ENCODE measurements around the gene SMARCA5. TPM values are rescaled to one million over a fixed set of nuclear protein-coding genes. Genes with fewer than 3 reads are reported as not detected.

SMARCA5 gene
- total and polyA plus RNA-seq, 7 experiments from 2014 or later = 24.2 to 58.2 (median 49.3) TPM

DNA sequence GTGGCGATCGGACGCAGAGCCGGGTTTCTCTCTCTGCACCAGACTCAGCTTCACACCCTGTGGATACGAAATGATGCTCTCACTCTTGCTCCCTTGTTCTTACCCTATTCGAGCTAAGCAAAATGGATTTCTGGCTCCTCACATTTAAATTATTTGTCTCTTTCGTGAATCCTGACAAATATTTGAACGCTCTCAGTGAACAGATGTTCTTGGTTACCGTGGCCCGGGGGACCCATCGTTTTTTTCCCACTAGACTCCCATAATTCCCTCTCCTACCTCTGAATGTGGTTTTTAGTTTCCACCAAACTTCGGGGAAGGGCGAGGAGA is 630 bp downstream of the SMARCA5 start:
- ATAC-seq (no peak), DNase-seq (no peak)
- H3K4me1 Mint-ChIP-seq = peaks cover 28 to 60% (median 43%) of the 10 kb centered on the region in 7 donors
- H3K9me3 Mint-ChIP-seq = peaks cover 0 to 5% (median 0%) of the 10 kb centered on the region in 11 donors
- H3K27ac Mint-ChIP-seq = peak overlapping the region; percentile 97 to 100 (median 100)
- peaks cover 0 to 14% (median 10%) of the 10 kb centered on the region in 5 donors for H3K36me3 Mint-ChIP-seq
- peaks cover 0 to 14% (median 0%) of the 10 kb centered on the region in 3 experiments for H3K36me3 ChIP-seq (ENCODE audit: control insufficient read depth in 2 of 3, insufficient read depth in 3 of 3, low read length in 3 of 3)
- CTCF ChIA-PET = interaction anchor here (0.6 to 0.7 kb wide), 2 partner anchors 34 to 45 kb away, joined by 3 read pairs; no protein-coding TSS in a partner anchor
- peak overlapping the region; percentile 93 to 100 (median 98) for H3K4me3 Mint-ChIP-seq
- peak overlapping the region; percentile 98 for H3K27ac ChIP-seq (ENCODE audit: low read depth, low read length)
- peaks cover 20 to 36% of the 10 kb centered on the region in 2 donors for H3K4me1 ChIP-seq (ENCODE audit: control insufficient read depth in 2 of 2, insufficient read depth in 2 of 2, low read length in 2 of 2)
- POLR2A ChIA-PET = interaction anchor here (1.0 to 1.9 kb wide), 6 partner anchors 9 to 45 kb away, joined by 3 to 7 read pairs (median 4); no protein-coding TSS in a partner anchor
- peaks cover 0 to 24% (median 0%) of the 10 kb centered on the region in 5 donors for H3K27me3 Mint-ChIP-seq
- H3K4me3 ChIP-seq (ENCODE audit: low read length) = peak overlapping the region; percentile 91
- no peaks in the 10 kb centered on the region for H3K9me3 ChIP-seq (ENCODE audit: control insufficient read depth in 2 of 3, low read length in 3 of 3)
- intact Hi-C loops (cut with micrococcal nuclease) = loop anchor here (1.0 to 10.0 kb wide), 5 partner anchors 669 to 1584 kb away; partner anchors contain the start of genes ABCE1 (in 1 of the 2), ANAPC10 (in 1 of the 2) and INPP4B (in 1 of the 2)
- H3K27me3 ChIP-seq (ENCODE audit: control insufficient read depth in 2 of 2, insufficient read depth in 2 of 2, low read length in 2 of 2) = no peaks in the 10 kb centered on the region

DNA sequence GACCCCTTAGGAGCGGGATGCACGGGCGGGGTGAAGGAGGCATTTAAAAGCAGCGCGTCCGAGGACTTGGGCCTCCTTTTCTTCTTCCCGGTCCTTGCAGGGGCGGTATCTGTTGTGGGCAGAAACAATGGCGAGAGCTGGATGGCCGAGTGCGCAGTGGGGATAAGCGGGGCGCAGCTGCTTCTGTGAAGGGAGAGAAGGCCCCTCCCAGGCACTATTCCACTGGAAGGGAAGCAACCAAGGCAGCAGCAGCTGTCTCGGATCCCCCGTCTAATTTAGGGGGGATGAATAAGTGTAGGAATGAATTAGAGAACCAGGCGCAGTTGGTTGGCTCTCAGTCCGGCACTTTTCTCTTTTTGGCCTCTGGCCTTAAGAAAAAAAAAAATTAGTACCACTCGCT is 995 bp downstream of the SMARCA5 start:
- ChIA-PET POLR2A (interaction anchor here (0.6 to 1.9 kb wide), 6 partner anchors 8 to 1147 kb away, joined by 3 to 7 read pairs (median 4); no protein-coding TSS in a partner anchor), CTCF (interaction anchor here (0.6 to 1.3 kb wide), 3 partner anchors 35 to 45 kb away, joined by 3 read pairs; no protein-coding TSS in a partner anchor)
- Mint-ChIP-seq H3K9me3 (peaks cover 0 to 5% (median 0%) of the 10 kb centered on the region in 11 donors), H3K27ac (peak overlapping the region; percentile 97 to 100 (median 100)), H3K4me3 (peak overlapping the region; percentile 93 to 100 (median 98)), H3K36me3 (peaks cover 3 to 18% (median 13%) of the 10 kb centered on the region in 5 donors), H3K27me3 (peaks cover 0 to 20% (median 0%) of the 10 kb centered on the region in 5 donors), H3K4me1 (peaks cover 32 to 63% (median 46%) of the 10 kb centered on the region in 7 donors)
- H3K4me3 ChIP-seq (ENCODE audit: low read length) = peak overlapping the region; percentile 91
- no peaks in the 10 kb centered on the region for H3K27me3 ChIP-seq (ENCODE audit: control insufficient read depth in 2 of 2, insufficient read depth in 2 of 2, low read length in 2 of 2)
- peaks cover 20 to 39% of the 10 kb centered on the region in 2 donors for H3K4me1 ChIP-seq (ENCODE audit: control insufficient read depth in 2 of 2, insufficient read depth in 2 of 2, low read length in 2 of 2)
- peaks cover 0 to 15% (median 0%) of the 10 kb centered on the region in 3 experiments for H3K36me3 ChIP-seq (ENCODE audit: control insufficient read depth in 2 of 3, insufficient read depth in 3 of 3, low read length in 3 of 3)
- ATAC-seq (no peak), DNase-seq (peak in 5 of 9 donors; percentile 6 to 38 (median 8))
- intact Hi-C loops (cut with micrococcal nuclease) = loop anchor here (1.0 to 10.0 kb wide), 5 partner anchors 670 to 1584 kb away; partner anchors contain the start of genes ABCE1 (in 1 of the 2), ANAPC10 (in 1 of the 2) and INPP4B (in 1 of the 2)
- peak overlapping the region; percentile 98 for H3K27ac ChIP-seq (ENCODE audit: low read depth, low read length)
- H3K9me3 ChIP-seq (ENCODE audit: control insufficient read depth in 2 of 3, low read length in 3 of 3) = no peaks in the 10 kb centered on the region

DNA sequence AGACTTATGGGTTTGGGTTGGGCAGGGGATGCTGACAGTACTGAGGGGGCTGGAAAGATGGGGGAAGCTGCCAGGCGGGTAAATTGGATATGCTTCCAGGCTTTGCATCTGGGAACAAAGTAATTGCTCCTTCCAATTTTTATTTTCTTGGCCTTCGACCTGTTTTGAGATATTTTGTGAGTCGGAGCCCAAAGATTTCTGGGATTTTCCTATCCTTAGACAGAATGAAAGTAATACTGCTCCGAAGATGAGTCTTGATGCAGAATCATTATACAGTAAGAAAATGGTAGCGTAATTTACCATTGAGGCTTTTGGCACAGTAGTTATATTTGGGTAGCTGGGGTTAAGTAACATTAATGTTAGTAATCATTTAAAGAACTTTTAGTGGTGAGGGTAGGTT is 1.4 kb downstream of the SMARCA5 start:
- peaks cover 3 to 22% (median 13%) of the 10 kb centered on the region in 5 donors for H3K36me3 Mint-ChIP-seq
- Histone ChIP-seq H3K4me1 (ENCODE audit: control insufficient read depth in 2 of 2, insufficient read depth in 2 of 2, low read length in 2 of 2) (peaks cover 20 to 43% of the 10 kb centered on the region in 2 donors), H3K9me3 (ENCODE audit: control insufficient read depth in 2 of 3, low read length in 3 of 3) (no peaks in the 10 kb centered on the region), H3K27ac (ENCODE audit: low read depth, low read length) (peak overlapping the region; percentile 98), H3K4me3 (ENCODE audit: low read length) (peak overlapping the region; percentile 91), H3K27me3 (ENCODE audit: control insufficient read depth in 2 of 2, insufficient read depth in 2 of 2, low read length in 2 of 2) (no peaks in the 10 kb centered on the region), H3K36me3 (ENCODE audit: control insufficient read depth in 2 of 3, insufficient read depth in 3 of 3, low read length in 3 of 3) (peaks cover 0 to 19% (median 0%) of the 10 kb centered on the region in 3 experiments)
- H3K4me1 Mint-ChIP-seq = peaks cover 36 to 67% (median 50%) of the 10 kb centered on the region in 7 donors
- peak overlapping the region; percentile 93 to 100 (median 98) for H3K4me3 Mint-ChIP-seq
- peaks cover 0 to 5% (median 0%) of the 10 kb centered on the region in 11 donors for H3K9me3 Mint-ChIP-seq
- DNase-seq = no peak
- H3K27me3 Mint-ChIP-seq = peaks cover 0 to 16% (median 0%) of the 10 kb centered on the region in 5 donors
- ChIA-PET CTCF (interaction anchor here (0.7 to 1.3 kb wide), 2 partner anchors 35 to 44 kb away, joined by 3 read pairs; no protein-coding TSS in a partner anchor), POLR2A (interaction anchor here (0.6 to 1.5 kb wide), 2 partner anchors 41 to 1148 kb away, joined by 3 read pairs; no protein-coding TSS in a partner anchor)
- peak overlapping the region; percentile 97 to 100 (median 100) for H3K27ac Mint-ChIP-seq
- intact Hi-C loops (cut with micrococcal nuclease) = loop anchor here (1.0 to 10.0 kb wide), 6 partner anchors 10 to 1583 kb away; partner anchors contain the start of genes ABCE1 (in 1 of the 2), ANAPC10 (in 1 of the 2) and INPP4B (in 1 of the 2)
- ATAC-seq = no peak

DNA sequence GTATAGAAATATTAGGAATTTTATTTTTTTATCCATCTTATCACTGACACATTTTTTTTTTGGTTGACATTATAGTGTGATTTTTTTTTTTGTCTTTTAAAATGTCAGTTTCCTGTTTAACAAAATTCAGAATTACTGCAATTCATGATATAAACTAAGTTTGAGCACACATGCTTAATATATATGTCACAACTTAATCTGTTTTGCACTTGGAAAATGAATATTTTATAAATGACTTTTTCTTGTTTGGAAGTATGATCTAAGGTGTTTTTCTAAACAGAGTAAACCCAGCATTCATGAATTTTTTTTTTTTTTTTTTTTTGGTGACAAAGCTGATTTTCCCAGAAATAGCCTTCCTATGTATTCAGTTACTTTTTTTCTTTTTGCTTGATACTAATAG is 2.4 kb downstream of the SMARCA5 start:
- Histone ChIP-seq H3K4me1 (ENCODE audit: control insufficient read depth in 2 of 2, insufficient read depth in 2 of 2, low read length in 2 of 2) (peaks cover 20 to 44% of the 10 kb centered on the region in 2 donors), H3K9me3 (ENCODE audit: control insufficient read depth in 2 of 3, low read length in 3 of 3) (no peaks in the 10 kb centered on the region), H3K27me3 (ENCODE audit: control insufficient read depth in 2 of 2, insufficient read depth in 2 of 2, low read length in 2 of 2) (no peaks in the 10 kb centered on the region), H3K36me3 (ENCODE audit: control insufficient read depth in 2 of 3, insufficient read depth in 3 of 3, low read length in 3 of 3) (peaks cover 0 to 24% (median 0%) of the 10 kb centered on the region in 3 experiments), H3K4me3 (ENCODE audit: low read length) (no peak overlapping the region), H3K27ac (ENCODE audit: low read depth, low read length) (peak overlapping the region; percentile 98)
- CTCF ChIA-PET = interaction anchor here (1.3 kb wide), 1 partner anchor 43 kb away, joined by 3 read pairs; no protein-coding TSS in a partner anchor
- Mint-ChIP-seq H3K27me3 (peaks cover 0 to 9% (median 0%) of the 10 kb centered on the region in 5 donors), H3K4me3 (peak overlapping the region; percentile 56 to 99 (median 88)), H3K9me3 (peaks cover 0 to 5% (median 0%) of the 10 kb centered on the region in 11 donors), H3K4me1 (peaks cover 38 to 77% (median 60%) of the 10 kb centered on the region in 7 donors), H3K27ac (peak overlapping the region in 8 of 9 donors; percentile 25 to 84 (median 72)), H3K36me3 (peaks cover 3 to 30% (median 13%) of the 10 kb centered on the region in 5 donors)
- ATAC-seq (no peak), DNase-seq (no peak)
- POLR2A ChIA-PET = no interaction called here
- intact Hi-C loops (cut with micrococcal nuclease) = loop anchor here (1.0 to 10.0 kb wide), 5 partner anchors 9 to 1391 kb away; partner anchors contain the start of gene INPP4B (in 1 of the 2)

DNA sequence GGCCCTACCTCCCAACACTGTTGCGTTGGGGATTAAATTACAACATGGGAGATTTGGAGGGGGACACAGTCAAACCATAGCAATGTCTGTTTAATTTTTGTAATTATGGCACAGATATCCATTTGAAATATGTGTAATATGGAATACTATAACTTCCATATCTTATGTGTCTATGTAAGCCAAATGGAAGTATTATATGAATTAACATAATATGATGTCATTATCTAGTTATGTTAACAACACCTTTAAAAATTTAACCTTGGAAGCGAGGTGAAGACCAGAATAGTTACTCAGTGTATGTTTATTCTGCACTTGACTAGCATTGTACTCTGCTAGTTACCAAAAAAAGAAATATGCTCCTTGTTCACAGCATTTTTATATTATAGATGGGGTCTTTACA is 4.3 kb downstream of the SMARCA5 start:
- Histone ChIP-seq H3K9me3 (ENCODE audit: control insufficient read depth in 2 of 3, low read length in 3 of 3) (no peaks in the 10 kb centered on the region), H3K36me3 (ENCODE audit: control insufficient read depth in 2 of 3, insufficient read depth in 3 of 3, low read length in 3 of 3) (peaks cover 0 to 24% (median 0%) of the 10 kb centered on the region in 3 experiments), H3K27me3 (ENCODE audit: control insufficient read depth in 2 of 2, insufficient read depth in 2 of 2, low read length in 2 of 2) (no peaks in the 10 kb centered on the region), H3K4me3 (ENCODE audit: low read length) (no peak overlapping the region), H3K4me1 (ENCODE audit: control insufficient read depth in 2 of 2, insufficient read depth in 2 of 2, low read length in 2 of 2) (peaks cover 17 to 44% of the 10 kb centered on the region in 2 donors), H3K27ac (ENCODE audit: low read depth, low read length) (no peak overlapping the region)
- intact Hi-C loops (cut with micrococcal nuclease) = loop anchor here (2.0 to 10.0 kb wide), 4 partner anchors 13 to 1393 kb away; partner anchors contain the start of gene INPP4B (in 1 of the 2)
- peaks cover 0 to 6% (median 0%) of the 10 kb centered on the region in 5 donors for H3K27me3 Mint-ChIP-seq
- CTCF ChIA-PET = no interaction called here
- H3K4me1 Mint-ChIP-seq = peaks cover 43 to 92% (median 71%) of the 10 kb centered on the region in 7 donors
- ATAC-seq (no peak), DNase-seq (no peak)
- H3K27ac Mint-ChIP-seq = peak overlapping the region in 1 of 9 donors; percentile 48
- H3K4me3 Mint-ChIP-seq = peak overlapping the region in 6 of 10 donors; percentile 8 to 99 (median 63)
- H3K36me3 Mint-ChIP-seq = peaks cover 6 to 43% (median 20%) of the 10 kb centered on the region in 5 donors
- POLR2A ChIA-PET = interaction anchor here (1.0 kb wide), 1 partner anchor 9 kb away, joined by 3 read pairs; no protein-coding TSS in a partner anchor
- peaks cover 0 to 5% (median 0%) of the 10 kb centered on the region in 11 donors for H3K9me3 Mint-ChIP-seq

DNA sequence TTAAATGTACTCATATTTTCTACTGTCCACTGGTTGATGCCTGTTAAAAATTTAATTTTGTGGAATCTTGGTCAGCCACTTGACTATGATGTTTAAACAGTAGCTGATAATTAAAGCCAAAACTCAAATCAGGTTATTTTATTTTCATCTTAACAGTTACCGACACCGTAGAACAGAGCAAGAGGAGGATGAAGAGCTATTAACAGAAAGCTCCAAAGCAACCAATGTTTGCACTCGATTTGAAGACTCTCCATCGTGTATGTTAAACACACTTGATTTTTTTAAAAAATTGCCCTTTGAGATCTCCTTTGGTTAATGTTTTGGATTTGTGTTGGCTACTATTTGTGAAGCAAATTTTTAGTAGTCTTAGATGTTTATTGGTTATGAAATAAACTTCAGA is 10.7 kb downstream of the SMARCA5 start:
- POLR2A ChIA-PET = interaction anchor here (1.8 kb wide), 1 partner anchor 11 kb away, joined by 5 read pairs; the partner anchor contains the start of gene SMARCA5
- peaks cover 27 to 63% (median 59%) of the 10 kb centered on the region in 7 donors for H3K4me1 Mint-ChIP-seq
- CTCF ChIA-PET = no interaction called here

More for the DNA sequence above, 10.7 kb downstream of the SMARCA5 start:
- intact Hi-C loops (cut with micrococcal nuclease) = loop anchor here in 1 of 2 donors (2.0 kb wide), 1 partner anchor 15 kb away; no protein-coding TSS in a partner anchor
- Histone ChIP-seq H3K4me1 (ENCODE audit: control insufficient read depth in 2 of 2, insufficient read depth in 2 of 2, low read length in 2 of 2) (peaks cover 0 to 8% of the 10 kb centered on the region in 2 donors), H3K27me3 (ENCODE audit: control insufficient read depth in 2 of 2, insufficient read depth in 2 of 2, low read length in 2 of 2) (no peaks in the 10 kb centered on the region), H3K36me3 (ENCODE audit: control insufficient read depth in 2 of 3, insufficient read depth in 3 of 3, low read length in 3 of 3) (peaks cover 15 to 58% (median 17%) of the 10 kb centered on the region in 3 experiments), H3K27ac (ENCODE audit: low read depth, low read length) (no peak overlapping the region), H3K9me3 (ENCODE audit: control insufficient read depth in 2 of 3, low read length in 3 of 3) (no peaks in the 10 kb centered on the region), H3K4me3 (ENCODE audit: low read length) (no peak overlapping the region)
- H3K27me3 Mint-ChIP-seq = no peaks in the 10 kb centered on the region
- no peak overlapping the region for H3K4me3 Mint-ChIP-seq
- no peaks in the 10 kb centered on the region for H3K9me3 Mint-ChIP-seq
- H3K36me3 Mint-ChIP-seq = peaks cover 21 to 64% (median 34%) of the 10 kb centered on the region in 5 donors
- H3K27ac Mint-ChIP-seq = peak overlapping the region in 1 of 9 donors; percentile 69
- ATAC-seq = no peak
- no peak for DNase-seq

Measured in naive thymus-derived CD4-positive, alpha-beta T cell (primary cell).